Activated CD4-positive, alpha-beta T cell treated with anti-CD3 and anti-CD28 coated beads, Interleukin-2, Interleukin-6, amounts not matched to agents 100 ng/mL and 50 ng/mL, durations not matched to agents 16 hours and 8 hours (primary cell): ENCODE data around the gene C7orf33.
"Not testable (repeated sequence)": the region's sequence is repeated elsewhere in the genome, so short reads cannot be mapped to it uniquely, and the experiment has no call there.

Source experiments
- DNase-seq: peaks from one replicate; pipeline ENCODE4 v3.0.0-alpha.2; 2020

The C7orf33 gene

DNA sequence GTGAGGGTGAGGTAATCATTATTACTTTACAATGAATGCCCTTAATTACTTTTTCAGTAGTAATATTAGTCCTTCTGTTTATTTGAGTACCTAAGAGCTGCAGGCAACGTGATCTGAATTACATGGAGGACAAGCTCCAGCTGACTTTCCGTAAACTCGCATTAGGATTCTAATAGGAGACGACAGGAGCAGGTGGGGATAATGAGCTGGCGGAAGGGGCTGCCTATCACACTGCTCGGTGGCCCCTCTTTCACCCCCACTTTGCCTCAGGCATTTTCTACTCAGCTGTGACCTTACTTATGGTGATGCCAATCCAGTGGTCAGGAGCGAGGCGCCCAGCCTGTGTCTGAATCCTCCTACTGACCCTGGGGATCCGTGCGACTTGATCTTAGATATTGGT is at the start of gene C7orf33:
Gene C7orf33, plus strand, starts transcription at position 296 of the 400 bp plus-strand sequence. CDS start 160 bp downstream, outside the sequence.
- no peak for DNase-seq

- DNase-seq = no peak
Observed at GRCh38 chr7:148541891-148542504, 48.6 kb upstream of the C7orf33 start.

DNA sequence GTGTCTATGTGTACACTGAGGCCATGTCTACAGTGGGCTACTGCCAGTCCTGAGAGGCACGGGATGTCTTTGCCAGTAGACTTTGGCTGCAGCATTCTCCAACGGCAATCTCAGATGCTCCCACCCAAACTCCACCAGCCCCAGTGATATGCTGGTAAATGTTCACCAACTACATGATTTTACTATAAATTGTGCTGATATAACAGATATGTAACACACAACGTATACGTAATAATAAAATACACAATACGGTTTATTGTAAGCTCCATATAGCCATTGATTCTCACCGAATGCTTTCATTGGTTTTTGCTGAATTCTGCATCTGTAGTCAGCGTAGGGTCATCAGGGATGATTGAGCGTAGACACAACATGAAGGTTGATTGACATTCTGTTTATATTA is 47.3 kb upstream of the C7orf33 start:
- no peak for DNase-seq

DNA sequence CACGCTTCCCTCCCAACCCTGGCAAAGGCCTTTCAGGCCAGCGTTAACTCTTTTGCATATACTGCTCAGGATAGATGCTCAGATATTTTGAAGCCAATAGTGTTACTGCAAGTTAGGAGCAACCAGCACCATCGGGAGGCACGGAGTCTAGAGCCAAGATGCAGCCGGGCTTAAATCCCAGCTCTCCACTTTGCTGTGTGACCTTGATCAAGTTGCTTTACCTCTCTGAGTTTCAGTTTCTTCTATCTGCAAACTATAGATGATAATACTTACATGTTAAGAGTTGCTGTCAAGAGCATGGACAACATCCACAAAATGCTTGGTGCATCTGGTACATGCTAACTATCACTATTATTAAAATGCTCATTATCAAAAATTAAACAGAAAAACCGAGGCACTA is 45.4 kb upstream of the C7orf33 start:
- DNase-seq = no peak

DNA sequence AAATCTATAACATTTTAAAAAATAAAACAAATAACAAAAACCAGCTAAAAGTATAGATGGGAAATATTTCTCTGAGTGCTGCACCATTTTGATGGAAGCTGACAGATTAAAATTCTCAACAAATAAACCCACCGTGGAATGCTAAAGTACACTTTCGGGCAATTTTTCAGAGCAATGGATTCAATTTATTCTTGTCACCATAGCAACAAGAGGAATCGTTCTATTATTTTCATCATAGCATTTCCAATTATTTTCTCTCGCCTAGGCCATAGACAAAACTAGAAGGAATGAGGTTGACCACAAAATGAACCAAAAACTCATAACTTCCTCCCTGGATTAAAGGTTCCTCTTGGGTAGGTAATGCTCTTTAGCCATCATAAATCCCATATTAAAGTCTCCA is 44.6 kb upstream of the C7orf33 start:
- DNase-seq = no peak

DNA sequence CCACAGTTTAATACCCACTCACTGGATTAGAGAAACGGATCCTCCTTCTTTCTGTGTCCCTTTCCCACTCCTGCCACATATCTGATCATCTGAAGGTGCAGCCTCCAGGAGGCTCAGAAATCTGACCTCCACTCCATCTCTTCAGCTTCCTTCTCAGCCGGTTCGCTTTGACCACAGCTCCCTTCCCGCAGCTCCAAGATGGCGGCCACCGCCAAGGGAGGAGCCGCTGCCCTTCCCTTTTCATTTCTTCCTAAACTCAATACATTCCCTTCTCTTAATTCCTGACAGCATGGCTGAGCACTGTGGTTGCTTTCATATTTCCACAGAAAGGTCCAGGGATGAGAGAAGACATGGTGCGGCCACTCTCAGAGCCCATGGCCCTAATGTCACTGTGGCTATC is 43.7 kb upstream of the C7orf33 start:
- no peak for DNase-seq

GRCh38 chr7:148547951-148548350 is 42.6 kb upstream of the C7orf33 start:
- DNase-seq = no peak

- no peak for DNase-seq
Observed at GRCh38 chr7:148553979-148554378, 36.6 kb upstream of the C7orf33 start.

DNA sequence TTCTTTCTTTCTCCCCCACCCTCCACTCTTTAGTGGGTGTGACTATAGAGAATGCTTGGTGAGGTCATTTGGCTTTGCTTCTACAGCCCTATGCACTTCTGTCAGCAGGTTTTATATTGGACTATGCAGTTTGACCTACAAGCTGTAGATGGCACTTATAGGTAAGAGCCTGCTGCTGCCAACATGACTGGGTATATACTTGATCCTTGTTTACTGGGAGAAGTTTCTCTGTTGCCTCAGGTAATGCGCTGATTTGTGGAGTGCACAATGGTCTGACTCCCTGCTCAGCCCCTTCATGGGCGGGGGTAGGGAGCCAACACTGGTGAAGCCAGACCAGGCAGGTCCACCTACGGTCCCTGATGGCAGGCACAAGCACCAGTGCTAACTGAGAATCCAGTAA is 33.7 kb upstream of the C7orf33 start:
- DNase-seq = no peak

DNA sequence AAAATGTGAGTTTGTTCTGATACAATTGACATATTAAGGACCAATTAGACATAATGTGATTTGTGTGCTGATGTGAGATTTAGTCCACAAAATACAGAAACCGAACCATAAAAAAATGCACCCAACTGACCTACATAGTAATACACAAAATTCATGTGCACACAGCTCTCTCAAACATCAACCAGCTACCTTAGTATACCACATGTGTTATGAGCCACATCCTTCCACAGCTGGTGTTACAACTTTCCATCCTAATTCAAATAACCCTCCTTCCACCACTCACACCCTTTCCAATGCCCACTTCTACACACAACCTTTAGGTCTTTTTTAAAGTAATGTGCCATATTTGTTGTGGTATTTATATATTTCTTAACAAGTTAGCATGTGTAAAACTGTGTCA is 31.7 kb upstream of the C7orf33 start:
- DNase-seq = no peak

DNA sequence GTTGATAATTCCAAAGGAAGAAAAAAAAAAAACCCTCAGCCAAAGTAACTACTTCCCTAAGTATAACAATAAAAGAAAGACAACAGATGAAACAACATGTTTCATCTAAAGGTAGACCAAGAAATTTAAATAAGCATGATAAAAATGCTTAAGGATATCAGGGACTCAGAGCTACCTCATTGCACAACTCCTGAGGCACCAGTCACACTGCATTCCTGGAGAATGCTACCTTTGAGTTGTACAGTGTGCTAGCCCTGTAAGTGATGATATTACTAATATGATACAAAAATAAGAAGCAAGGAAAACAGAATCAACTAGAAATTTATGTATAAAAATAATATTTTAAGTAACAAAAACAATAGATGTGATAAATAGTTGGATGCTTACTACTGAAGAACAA is 29.5 kb upstream of the C7orf33 start:
- DNase-seq = no peak

- DNase-seq = peak; percentile 12
Observed at GRCh38 chr7:148563583-148564274, 26.8 kb upstream of the C7orf33 start.

DNA sequence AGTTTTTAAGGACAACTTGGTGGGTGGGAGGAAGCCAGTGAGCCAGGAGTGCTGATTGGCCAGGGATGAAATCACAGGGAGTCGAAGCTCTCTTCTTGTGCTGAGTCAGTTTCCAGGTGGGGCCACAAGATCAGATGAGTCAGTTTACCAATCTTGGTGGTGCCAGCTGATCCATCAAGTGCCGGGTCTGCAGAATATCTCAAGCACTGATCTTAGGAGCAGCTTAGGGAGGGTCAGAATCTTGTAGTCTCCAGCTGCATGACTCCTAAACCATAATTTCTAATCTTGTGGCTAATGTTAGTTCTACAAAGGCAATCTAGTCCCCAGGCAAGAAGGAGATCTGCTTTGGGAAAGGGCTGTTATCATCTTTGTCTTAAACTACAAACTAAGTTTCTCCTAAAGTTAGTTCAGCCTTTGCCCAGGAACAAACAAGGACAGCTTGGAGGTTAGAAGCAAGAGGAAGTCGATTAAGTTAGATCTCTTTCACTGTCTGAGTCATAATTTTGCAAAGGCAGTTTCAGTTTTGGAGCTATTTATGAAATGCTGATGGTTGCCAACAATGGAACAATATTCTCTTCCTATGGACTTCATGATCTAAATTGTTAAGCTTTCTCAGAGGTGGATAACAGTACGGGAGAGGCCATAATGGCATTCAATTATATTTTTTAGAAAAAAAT is 26.2 kb upstream of the C7orf33 start:
- peak; percentile 81 for DNase-seq

DNA sequence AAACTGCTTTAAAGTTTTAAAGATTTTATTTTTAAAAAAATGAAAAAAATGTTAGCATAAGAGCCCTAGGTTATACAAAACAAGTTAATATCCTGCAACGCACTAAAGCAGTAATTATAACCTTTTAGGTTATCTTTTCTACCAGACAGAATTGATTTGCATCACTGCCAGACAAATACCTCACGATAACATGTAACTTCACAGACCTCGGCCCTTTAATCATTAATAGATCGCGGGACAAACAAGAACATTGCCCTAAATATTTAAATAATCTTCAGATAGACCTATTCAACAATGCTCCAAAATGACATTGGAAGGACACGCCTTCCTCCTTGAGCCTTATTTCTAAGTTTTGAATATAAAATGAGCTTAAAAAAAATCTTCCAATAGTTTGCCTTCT is 23.8 kb upstream of the C7orf33 start:
- no peak for DNase-seq

DNA sequence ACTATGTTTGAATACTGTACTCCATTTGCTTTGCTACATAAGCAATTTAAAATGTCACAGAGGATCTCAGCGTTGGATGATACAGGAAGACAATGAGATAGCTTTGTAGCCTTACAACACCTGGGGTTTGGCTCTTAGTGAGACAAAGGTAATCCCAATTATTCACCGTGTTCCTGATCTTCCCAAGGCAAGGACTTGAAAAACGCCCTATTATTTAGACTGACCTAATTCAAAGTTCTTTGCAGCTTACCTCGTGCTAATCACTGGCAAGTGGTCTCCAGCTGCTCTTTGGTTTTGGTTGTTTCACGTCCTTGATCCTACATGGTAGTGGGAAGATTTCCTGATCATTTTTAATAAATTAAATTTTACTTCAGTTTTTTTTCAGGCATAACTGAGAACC is 23.0 kb upstream of the C7orf33 start:
- DNase-seq = no peak

- DNase-seq = no peak
Observed at GRCh38 chr7:148570510-148570909, 20.1 kb upstream of the C7orf33 start.

- not testable (repeated sequence) for DNase-seq
Observed at GRCh38 chr7:148570973-148571372, 19.6 kb upstream of the C7orf33 start.

DNA sequence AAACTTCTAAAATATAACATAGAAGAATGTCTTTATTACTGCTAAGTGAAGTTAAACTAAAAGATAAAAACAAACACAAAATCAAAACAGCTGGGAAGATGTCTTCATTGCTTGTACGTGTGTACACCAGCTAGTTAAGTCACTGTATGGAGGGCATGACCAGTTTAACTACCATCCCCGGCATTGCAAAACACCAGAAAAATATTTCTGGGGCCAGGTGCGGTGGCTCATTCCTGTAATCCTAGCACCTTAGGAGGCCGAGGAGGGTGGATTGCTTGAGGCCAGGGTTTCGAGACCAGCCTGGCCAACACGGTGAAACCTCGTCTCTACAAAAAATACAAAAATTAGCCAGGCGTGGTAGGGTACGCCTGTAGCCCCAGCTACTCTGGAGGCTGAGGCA is 19.2 kb upstream of the C7orf33 start:
- no peak for DNase-seq

- no peak for DNase-seq
Observed at GRCh38 chr7:148572067-148572522, 18.5 kb upstream of the C7orf33 start.

DNA sequence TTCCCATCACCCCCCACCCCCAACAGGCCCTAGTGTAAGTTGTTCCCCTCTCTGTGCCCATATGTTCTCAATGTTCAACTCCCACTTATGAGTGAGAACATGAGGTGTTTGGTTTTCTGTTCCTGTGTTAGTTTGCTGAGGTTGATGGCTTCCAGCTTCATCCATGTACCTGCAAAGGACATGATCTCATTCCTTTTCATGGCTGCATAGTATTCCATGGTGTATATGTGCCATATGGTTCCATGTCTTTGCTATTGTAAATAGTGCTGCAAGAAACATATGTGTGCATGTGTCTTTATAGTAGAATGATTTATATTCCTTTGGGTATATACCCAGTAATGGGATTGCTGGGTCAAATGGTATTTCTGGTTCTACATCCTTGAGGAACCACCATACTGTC is 17.0 kb upstream of the C7orf33 start:
- not testable (repeated sequence) for DNase-seq

GRCh38 chr7:148575640-148576411 is 14.7 kb upstream of the C7orf33 start:
- peak; percentile 78 for DNase-seq

- no peak for DNase-seq
Observed at GRCh38 chr7:148579366-148579765, 11.2 kb upstream of the C7orf33 start.

DNA sequence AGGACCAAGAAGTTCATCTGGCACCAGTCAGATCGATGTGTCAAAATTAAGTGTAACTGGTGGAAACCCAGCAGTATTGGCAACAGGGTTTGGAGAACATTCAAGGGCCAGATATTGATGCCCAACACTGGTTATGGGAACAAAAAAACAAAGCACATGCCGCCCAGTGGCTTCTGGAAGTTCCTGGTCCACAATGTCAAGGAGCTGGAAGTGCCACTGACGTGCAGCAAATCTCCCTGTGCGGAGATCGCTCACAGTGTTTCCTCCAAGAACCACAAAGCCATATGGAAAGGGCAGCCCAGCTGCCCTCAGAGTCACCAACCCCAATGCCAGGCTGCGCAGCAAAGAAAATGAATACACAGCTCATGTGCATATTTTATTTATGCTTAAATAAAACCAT is 10.1 kb upstream of the C7orf33 start:
- no peak for DNase-seq
